Middle frontal gyrus (tissue), 1 donor: ENCODE measurements around the gene DEGS2.
A peak's percentile ranks its signal among the peaks of the same experiment; 100 is the strongest.

Experiments
- DNase-seq: peaks from one replicate; pipeline ENCODE4 v3.0.0-alpha.2; 2015; ENCODE audit warnings: low spot score; ENCODE audit errors: extremely low spot score

Gene DEGS2

DNA sequence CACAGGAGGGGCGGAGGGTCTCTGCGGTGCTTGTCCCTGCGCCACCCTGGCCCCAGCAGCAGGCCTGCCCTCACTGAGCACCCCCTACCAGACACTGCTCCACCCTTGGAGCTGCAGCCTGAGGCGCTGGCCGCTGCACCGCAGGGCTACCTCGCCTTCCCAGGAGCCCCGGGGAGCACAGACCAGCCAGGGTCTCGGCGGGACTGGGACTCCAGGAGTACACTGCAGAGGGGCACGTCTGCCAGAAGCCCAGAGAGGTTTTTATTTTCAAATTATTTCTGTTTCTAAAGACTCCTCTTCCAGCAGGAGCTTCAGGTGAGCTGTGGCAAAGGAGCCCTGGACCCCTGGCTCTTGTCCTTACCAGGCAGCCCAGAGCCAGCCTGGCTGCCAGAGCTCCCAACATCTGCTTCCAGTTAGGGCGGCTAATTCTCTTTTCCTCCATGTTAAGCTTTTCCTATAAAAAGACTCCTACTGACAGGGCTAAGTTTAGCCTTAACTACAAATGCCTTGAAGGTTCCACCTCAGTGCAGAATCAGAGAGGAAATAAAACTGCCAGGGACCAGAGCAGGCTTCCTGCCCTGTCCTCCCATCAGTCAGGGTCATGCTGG, 26.4 kb downstream of the DEGS2 start:
- DNase-seq = no peak

DNA sequence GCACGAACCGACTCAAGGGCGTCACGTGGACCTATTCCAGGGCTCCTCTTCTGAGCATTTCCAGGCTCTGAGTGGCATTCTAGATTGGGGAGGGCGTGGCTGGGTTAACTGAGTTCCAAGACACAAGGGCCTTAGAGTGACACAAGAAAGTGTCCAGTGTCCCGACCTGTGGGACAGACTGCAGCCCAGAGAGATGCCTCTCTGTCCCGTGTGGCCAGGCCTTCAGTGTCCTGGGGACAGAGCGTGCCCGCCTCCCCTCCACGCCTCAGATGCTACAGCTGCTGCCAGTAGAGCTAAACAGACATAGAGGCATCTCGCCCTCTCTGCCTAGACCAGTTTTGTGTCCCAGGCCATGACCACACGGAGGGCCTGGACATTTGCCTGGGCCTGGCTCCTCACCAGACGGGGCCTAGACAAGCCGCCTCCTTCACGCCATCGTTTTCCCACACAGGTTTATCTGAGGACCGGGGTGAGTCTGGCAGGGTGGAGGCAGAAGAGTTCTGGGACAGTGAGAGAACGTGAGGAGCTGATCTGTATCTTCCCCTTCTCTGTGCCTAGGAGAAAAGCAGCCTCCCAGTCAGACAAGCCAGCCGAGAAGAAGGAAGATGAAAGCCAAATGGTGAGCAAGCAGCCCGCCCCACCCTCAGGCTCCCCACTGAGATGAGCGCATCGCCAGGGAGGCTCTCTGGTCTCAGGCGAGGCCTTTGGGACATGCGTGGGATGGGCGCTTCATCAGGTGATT, 27.1 kb downstream of the DEGS2 start:
- DNase-seq = no peak

DNA sequence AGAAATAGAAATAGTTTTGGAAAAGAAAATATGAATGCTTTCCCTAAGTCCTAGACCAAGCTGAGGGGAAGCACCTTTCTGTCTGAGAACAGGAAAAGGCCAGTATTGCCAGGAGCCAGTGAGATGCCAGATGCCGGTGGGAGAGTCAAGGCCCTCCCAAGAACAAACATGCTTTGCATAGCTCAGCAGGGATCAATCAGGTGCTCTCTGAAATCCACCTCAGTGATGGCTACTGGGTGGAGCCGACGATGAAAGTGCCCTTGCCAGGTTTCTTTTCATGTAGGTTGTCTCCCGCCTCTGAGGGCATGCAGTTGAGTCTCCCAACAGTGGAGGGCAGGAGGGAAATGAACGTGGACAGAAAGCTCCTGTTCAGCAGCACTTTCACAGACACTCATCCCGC, 28.3 kb downstream of the DEGS2 start:
- DNase-seq = no peak

DNA sequence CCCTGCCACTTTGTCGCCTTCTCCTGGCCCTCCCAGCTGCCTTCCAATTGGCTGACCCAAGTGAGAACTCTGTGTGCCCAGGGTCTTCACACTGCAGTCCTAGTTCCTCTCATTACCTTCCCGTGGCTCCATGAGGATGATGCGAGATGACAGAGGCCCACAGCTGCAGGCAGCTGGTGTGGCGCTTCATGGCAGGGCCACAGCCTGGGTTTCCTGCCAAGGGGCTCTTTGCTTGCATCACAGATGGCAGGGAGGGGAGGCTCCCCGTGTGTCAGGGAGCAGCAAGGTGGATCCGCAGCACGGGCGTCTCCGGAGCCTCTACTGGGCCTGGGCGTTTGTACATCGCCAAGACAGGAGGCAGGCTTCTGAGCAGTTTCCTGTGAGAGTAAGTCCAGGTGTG, 28.9 kb downstream of the DEGS2 start:
- no peak for DNase-seq

DNA sequence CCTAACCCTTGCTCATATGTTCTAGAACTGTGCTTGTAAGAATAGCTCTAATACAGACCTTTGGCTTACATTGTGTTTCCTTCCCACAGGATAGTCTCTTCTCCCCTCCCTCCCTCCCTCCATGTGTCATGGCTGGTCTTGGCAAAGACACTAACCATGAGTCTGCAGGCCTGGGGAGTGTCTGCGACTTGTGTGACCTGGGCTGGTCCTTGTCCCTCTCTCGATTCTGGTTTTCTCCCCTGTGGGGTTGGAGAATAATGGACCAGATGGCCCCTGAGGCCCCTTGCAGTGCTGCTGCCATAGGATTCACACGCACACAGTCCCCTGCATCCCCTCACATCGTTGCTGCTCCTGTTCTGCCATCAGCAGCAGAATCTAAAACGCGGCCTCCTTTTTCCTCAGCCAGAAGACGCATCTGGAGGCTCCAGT, 30.3 kb downstream of the DEGS2 start:
- no peak for DNase-seq

DNA sequence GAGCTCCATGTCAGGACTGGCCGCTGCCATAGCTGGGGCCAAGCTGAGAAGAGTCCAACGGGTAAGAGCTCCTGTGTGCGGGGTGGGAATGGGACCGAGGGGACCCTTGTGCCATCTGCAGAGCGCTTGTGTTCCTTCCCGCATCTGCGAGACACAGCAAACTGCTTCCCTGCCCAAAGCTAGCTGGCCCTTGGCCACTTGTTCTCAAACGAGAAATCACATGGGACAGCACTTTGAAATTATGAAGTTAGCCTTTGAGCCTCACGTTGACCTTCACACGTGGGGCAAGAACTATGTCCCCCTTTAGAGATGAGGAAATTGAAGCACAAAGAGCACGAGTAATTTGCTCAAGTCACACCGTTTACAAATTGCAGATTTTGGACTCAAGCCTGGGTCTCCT, 30.8 kb downstream of the DEGS2 start:
- DNase-seq = no peak

DNA sequence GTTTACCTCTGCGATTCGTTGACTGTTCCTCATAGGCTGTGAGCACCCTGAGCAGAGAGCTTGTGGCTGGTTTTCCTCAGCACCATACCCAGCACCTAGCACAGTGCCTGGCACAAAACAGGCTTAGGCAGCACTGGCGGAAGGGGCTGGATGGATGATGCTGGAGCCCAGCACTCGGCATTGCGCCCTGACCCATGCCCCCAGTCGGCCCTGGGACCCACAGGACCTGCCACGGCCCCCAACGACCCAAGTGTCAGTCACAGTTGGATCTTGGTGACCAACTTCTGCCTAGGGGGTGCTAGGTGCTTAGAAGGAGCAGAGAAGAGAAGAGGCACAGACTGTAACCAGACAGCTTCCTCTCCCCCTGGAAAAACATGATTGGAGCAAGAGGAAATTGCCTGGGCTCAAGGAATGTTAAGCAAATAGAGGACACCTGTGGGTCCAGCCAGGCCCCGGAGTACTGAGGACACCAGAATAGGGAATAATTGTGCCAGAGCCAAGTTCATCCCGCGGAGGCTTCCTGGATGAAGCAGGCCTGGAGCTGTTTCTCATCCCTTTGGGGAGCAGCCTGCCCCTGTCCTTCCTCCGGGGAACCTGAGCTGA, 31.5 kb downstream of the DEGS2 start:
- no peak for DNase-seq

DNA sequence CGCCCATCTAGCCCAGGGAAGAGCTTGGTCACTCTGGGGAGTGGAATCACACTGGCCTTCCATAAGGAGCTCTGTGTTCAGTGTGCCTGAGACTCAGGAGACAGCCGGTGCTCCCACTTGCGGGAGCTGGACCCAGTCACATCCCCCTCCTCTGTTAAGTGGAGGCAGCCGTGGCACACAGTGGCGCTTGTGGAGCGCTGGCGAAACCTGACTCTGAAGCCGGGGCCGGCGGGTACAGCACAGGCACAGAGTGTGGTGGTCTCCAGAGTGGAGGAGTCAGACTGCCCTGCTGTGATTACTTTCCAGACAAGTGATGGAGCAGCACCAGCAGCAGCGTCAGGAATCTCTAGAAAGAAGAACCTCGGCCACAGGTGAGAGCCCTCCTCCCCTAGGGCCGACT, 33.0 kb downstream of the DEGS2 start:
- DNase-seq = no peak

DNA sequence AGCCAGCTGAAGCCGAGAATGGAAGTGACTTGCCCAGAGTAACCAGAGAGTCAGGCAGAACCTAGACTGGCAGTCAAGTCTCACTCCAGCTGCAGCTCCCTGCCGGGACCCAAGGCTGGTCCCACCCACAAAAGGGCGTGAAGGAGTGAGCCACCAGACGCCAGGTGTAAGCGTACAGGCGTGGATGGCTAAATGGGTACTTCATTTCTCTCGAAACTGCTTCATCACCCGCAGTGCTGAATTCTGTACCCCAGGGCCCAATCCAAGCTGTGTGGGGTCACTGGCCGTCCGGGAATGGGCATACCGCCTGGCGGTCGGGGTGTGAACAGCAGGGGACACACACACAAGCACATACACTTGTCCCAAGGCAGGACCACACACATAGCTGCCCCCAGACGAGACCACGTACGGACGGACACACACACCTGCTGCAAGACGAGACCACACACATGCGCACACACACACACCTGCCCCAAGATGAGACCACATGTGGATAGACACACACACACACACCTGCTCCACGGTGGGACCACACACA, 34.8 kb downstream of the DEGS2 start:
- no peak for DNase-seq

DNA sequence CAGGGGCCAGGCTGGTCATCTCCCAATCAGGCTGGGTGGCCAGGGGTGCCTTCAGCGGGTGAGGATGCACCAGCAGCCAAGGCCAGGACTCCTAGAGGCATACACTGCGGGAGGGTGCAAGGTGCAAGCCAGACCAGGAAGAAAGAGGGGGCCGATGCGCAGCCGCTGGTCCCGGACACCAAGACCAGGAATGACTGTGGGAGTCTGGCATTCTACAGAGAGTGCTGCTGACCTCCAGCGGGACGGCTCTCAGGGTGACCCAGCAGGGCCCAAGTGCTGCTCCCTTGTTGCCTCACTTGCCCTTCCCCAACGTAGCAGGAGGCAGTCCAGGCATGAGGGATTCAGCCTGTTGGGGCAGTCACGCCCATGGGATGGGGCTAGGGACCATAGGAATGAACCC, 35.8 kb downstream of the DEGS2 start:
- no peak for DNase-seq

DNA sequence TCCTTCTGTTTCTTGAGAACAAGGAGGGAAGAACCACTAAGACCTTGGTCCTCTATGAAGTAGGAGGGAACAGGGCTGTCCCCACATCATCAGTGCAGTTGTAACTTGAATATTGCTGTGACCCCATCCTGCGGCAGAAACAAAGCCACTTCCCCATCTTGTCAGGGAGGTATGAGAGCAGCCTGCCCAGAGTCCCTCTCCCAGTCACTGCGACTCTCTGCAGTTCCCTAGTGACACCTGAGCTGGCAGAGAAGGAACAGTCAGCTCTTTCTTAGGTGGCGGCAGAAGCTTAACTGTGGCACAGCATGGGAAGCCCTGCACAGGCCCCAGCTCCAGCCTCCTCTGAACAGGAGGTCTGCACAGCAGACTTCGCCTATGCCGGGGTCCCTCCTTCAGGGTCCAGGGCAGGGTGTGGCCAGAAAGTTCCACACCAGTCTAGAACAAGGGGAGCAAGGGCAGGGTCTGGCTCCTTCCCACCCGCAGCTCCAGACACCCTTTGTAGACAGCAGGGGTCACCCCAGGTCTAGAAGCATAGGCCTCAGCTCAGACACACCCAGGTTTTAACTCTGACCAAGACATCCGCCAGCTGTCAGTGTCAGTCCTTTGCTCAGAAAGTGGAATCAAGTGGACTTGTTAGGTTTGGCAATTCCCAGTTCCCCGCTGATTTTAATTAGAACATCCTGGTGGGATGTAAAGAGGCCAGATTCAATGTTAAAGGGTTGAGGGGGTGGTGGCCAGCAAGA, 36.8 kb downstream of the DEGS2 start:
- no peak for DNase-seq

DNA sequence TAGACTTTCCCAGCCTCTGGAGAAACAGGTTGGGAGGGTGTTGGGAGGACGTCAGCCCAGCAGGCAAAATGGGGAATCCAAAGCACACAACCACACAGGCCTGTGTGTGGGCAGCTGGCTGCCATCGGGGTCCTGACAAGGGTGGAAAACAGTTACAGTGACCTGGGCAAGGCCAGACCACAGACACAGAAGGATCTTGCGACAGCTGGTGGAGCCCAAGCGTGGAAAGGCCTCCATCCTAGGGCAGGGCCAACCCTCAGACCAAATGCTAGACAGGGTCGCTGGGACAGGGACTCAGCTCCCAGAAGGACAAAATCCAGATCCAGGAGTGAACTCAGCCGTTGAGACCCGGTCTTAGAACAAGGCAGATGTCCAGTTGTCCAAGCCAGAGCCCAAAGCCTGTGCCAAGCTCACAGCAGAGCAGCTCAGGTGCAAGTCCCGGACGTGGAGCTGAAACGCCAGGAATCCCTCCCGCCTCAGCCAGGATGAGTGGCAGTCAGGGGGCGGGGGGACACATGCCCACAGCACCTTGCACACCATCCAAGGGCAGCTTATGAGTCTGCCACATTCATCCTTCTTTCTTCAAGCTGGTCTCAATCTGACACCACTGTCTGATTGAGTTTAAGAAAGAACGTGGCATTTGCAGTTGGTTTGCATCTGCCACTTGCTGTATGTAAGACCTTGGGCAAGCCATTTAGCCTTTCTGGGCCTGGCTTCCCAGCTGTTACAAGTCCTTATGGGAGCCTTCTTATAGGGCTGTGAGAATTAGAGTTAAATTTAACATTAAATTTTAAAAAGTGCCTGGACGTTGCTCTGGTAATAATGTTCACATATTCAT, 37.6 kb downstream of the DEGS2 start:
- no peak for DNase-seq

DNA sequence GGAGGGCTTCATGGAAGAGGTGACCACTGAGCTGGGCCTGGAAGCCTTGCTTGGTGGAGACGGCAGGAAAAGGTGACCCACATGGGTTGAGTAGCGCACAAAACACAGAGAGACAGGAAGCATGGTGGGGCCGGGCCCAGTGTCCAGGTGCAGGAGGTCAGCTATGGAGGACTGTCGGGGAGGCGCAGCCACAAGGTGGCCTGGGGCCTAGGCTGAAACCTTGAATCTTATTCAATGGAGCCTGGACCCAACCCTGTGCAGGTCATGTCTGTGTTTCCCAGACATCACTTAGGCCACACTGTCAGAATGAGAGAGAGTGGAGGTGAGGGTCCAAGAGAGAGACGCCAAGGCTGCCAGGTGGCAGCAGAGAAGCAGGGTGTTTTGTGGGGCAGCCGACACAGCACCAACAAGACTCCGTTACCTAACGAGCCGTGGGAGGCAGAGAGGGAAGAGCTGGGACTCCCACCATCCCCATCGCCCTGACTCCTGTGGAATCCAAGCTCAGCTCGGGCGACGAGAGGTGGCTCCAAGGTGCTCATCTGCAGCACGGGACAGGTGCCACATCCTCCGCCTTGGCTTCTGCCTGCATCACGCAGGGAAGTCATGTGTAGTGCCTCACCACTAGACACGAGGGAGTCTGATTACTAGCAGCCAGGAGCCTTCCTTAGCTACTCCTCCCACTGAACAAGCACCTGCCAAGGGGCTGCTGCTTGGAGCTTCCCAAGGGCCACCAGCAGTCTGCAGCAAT, 38.7 kb downstream of the DEGS2 start:
- no peak for DNase-seq

DNA sequence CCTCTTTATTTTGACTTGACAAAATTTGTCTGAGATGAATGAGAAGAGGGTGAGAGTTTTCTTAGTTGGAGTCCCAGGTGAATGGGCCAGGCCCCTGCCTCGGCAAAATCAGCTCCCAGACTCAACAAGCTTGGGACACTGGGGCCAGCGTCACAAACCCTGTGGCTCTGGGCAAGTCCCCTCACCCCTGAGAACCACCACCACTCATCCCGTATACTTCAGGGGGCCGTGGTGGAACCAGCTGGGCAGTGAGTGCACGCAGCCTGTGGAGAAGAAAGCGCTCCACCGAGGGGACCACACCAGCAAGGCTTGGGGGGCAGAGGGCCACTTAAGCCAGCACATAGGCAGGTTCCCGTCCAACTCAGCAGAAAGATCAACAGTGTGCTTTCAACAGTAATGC, 40.2 kb downstream of the DEGS2 start:
- DNase-seq = no peak

DNA sequence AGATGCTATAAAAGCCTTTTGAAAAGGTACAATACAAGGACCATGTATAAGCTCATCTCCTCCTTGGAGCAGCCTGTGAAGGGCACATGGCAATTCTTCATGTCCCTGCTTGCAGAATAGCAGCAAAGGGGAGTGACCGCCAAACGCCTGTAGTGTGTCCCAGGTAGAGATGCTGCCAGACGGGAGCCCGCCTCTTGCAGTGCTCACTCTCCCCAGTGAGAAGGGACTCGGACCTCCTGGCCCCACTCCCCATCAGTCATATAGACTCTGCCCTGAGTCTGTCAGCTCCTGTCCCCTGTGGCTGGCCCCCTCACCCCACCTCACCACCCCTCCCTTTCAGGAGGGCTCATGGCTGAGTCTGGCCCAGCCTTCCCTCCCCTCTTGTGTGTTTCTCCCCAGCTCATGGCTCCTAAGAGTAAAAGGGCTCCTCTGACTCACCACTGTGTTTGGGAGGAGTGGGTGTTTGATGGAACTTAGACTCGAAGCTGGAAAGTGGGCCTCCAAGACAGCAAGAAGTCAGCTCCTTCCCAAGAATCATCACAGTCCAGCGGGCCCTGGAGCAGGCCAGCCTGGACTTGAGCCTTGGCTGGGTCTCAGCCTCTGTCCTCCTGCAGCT, 40.9 kb downstream of the DEGS2 start:
- DNase-seq = no peak

DNA sequence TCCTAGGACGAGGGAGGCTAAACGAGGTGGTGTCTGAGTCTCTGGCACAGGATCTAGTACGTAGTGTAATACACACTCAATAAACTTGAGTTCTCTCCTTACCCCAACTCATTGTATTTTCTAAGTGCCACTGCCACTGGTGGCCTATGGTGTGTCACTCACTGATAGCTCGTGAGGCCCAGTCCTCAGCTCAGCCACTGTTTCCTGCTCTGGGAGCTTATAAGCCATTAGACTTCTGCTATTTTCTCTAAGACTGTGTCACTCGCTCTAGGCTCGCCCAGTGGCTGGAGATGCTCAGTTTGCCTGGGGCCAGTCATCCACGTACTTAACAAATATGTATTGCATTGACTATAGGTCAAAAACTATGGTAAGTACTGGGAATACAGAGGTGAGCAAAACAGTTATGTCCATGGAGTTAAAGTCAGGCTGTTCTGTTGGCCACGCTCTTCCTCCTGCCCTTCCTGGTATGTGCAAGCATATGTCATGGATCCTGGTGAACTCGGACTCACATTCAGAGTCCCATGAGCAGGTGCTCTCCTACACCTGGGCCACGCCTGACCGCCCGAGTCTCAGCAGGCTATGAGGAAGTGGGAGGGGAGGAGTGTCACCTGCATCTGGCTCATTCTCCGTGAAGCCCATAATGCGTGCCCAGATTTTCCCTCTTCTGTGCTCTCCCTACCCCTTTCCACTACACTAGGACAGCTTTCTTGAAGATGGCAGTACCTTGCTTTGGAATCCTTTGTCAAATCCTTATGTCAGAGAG, 41.6 kb downstream of the DEGS2 start:
- DNase-seq = no peak

DNA sequence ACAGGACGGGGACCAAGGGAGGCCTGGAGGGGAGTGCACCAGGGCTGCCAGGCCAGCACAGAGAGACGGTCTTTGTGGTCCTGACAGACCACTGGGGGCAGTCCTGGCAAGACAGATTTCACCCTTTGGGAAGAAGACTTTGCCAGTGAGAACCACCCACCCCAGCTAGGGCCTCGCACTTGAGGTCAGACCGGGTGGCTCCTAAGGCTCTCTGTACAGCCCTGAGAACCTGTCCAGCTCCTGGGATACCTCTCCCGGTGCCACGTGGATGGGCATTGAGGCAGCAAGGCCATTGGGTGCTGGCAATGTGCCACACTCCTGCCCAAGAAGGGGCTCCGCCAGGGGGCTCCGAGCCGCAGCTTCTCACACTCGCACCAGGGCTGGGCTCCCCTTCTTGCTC, 42.4 kb downstream of the DEGS2 start:
- DNase-seq = no peak

DNA sequence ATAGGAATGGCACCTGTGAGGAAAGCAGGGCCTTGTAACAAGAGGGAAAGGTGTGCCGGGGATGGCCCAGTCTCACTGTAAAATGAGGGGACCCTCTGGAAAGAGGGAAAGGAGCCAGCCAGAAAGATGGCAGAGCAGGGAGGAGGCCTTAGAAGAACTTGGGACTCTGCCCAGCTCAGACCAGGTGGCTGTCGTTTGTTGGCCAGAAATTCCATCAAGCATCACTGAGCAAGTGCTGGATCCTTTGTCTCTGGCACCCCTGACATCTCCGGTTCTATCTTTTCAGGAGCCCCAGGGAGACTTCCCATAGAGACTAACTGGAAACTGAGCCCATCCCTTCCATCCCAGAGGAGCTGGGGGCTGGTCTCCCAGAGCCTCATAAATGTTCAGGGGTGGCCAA, 43.3 kb downstream of the DEGS2 start:
- DNase-seq = no peak

DNA sequence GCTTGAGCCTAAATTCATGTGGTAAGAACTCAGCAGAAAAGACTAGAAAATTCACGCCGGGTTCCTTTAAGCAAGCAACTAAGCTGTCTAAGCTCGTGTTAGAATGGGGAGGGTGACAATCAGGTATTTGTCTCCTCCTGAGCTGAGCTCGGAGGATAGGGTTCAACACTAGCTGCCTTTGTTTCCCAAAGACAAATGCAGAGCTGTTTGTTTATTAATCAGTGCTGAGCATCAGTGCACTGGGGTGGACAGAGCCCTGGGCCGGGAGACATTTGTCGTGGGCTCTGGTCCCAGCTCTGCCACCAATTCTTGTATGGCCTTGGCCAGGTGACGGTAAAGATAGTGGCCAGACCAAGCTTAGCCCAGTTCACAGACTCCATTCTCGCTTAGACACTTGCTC, 43.7 kb downstream of the DEGS2 start:
- DNase-seq = peak; percentile 36
